GM12872 (cell line): ENCODE results near the gene ASF1B.

Experiments
- TF ChIP-seq, protein P1 (sequence below): IDR thresholded peaks from 3 replicates; pipeline ENCODE4 v1.5.1; 2011; ENCODE audit warnings: low read depth, mild to moderate bottlenecking, low read length, moderate library complexity; ENCODE audit not compliant: insufficient read depth

The ASF1B gene

GRCh38 chr19:14174883-14175282, 38.5 kb upstream of the ASF1B start:
- TF ChIP-seq, protein P1, sequence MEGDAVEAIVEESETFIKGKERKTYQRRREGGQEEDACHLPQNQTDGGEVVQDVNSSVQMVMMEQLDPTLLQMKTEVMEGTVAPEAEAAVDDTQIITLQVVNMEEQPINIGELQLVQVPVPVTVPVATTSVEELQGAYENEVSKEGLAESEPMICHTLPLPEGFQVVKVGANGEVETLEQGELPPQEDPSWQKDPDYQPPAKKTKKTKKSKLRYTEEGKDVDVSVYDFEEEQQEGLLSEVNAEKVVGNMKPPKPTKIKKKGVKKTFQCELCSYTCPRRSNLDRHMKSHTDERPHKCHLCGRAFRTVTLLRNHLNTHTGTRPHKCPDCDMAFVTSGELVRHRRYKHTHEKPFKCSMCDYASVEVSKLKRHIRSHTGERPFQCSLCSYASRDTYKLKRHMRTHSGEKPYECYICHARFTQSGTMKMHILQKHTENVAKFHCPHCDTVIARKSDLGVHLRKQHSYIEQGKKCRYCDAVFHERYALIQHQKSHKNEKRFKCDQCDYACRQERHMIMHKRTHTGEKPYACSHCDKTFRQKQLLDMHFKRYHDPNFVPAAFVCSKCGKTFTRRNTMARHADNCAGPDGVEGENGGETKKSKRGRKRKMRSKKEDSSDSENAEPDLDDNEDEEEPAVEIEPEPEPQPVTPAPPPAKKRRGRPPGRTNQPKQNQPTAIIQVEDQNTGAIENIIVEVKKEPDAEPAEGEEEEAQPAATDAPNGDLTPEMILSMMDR, result no peak

GRCh38 chr19:14168993-14169392, 32.6 kb upstream of the ASF1B start:
- TF ChIP-seq, protein P1, result no peak

GRCh38 chr19:14168259-14168972, 32.0 kb upstream of the ASF1B start:
- TF ChIP-seq, protein P1, result no peak

GRCh38 chr19:14167576-14168138, 31.3 kb upstream of the ASF1B start:
- TF ChIP-seq, protein P1, result no peak

- TF ChIP-seq, protein P1, result no peak
Measured at GRCh38 chr19:14166999-14167575, 30.7 kb upstream of the ASF1B start.

- TF ChIP-seq, protein P1, result no peak
Measured at GRCh38 chr19:14165990-14166830, 29.8 kb upstream of the ASF1B start.
